HepG2 (cell line): ENCODE measurements around the gene SMIM34. TPM values are rescaled to one million over a fixed set of nuclear protein-coding genes. Genes with fewer than 3 reads are reported as not detected.
"Not testable (repeated sequence)": the region's sequence is repeated elsewhere in the genome, so short reads cannot be mapped to it uniquely, and the experiment has no call there.

Experiments
- ATAC-seq: fragments of 200-7000 bp; cut with Tn5 transposase; 3 replicates; pipeline ENCODE4 v1.9.1; 2020; ENCODE audit warnings: mild to moderate bottlenecking, moderate library complexity
- BruUV-seq: library from RNA; stranded (reverse); fragments of 400-500 nt; replicated peaks from 2 replicates; lab custom pipeline; 2021; lab: Mats Ljungman, UMichigan
- CTCF ChIA-PET: fragments of 300-600 bp; formaldehyde crosslinking; extraction: SDS; loops from one replicate; lab custom pipeline; 2021; ENCODE audit warnings: low total read pairs, inconsistent platforms, low intra/inter-chr PET ratio; lab: Yijun Ruan, JAX
- POLR2A ChIA-PET: fragments of 350-600 bp; sonication (Branson Sonifier 250); formaldehyde crosslinking; loops from one replicate; lab custom pipeline; 2020; ENCODE audit warnings: antibody characterized with exemption, inconsistent platforms; lab: Yijun Ruan, JAX
- DNase-seq: peaks from one replicate; pipeline ENCODE4 v3.0.0-alpha.2; 2015; ENCODE audit warnings: low spot score
- FAIRE-seq: peaks from 3 replicates; lab custom pipeline; 2011; peaks lifted over from hg19 to GRCh38; lab: Jason Lieb, UNC
- H2AFZ ChIP-seq: one replicate; pipeline ENCODE4 v1.6.1; 2011; ENCODE audit warnings: low read length, inconsistent platforms
- H3K27ac ChIP-seq: fragments of 300-600 bp; 3 replicates; pipeline ENCODE4 v1.8.0; 2011; ENCODE audit warnings: mixed run types, mild to moderate bottlenecking, mixed read lengths, low read length, inconsistent platforms; ENCODE audit not compliant: insufficient read depth; ENCODE audit errors: extremely low read length
- H3K27me3 ChIP-seq, 2 experiments: fragments of 200-600 bp in 1 of 2; 2 replicates in 1 of 2; 3 replicates in 1 of 2; pipeline versions ENCODE4 v1.6.0 to v1.8.0; 2011; ENCODE audit warnings: low read length in 2 of 2, mild to moderate bottlenecking in 2 of 2, moderate library complexity in 2 of 2, inconsistent platforms in 1 of 2; ENCODE audit not compliant: insufficient read depth in 2 of 2, control insufficient read depth in 1 of 2
- H3K36me3 ChIP-seq, 2 experiments: fragments of 200-600 bp in 1 of 2; replicated peaks in 1 of 2; 2 replicates in 1 of 2; 3 replicates in 1 of 2; pipeline versions ENCODE4 v1.5.1 to v1.8.0; 2011; ENCODE audit warnings: low read length in 2 of 2, inconsistent platforms in 1 of 2; ENCODE audit not compliant: insufficient read depth in 2 of 2, control insufficient read depth in 1 of 2
- H3K4me1 ChIP-seq: 2 replicates; pipeline ENCODE4 v1.5.1; 2012; ENCODE audit warnings: low read length, inconsistent platforms; ENCODE audit not compliant: insufficient read depth
- H3K4me2 ChIP-seq: 2 replicates; pipeline ENCODE4 v1.6.0; 2011; ENCODE audit warnings: low read depth, low read length, inconsistent platforms
- H3K4me3 ChIP-seq, 3 experiments: fragments of 200-600 bp in 1 of 3; sonication (generic), shearing (Covaris generic) in 1 of 3; replicated peaks in 1 of 3; 2 replicates each; pipeline ENCODE4 v1.5.1; 2011 to 2016; ENCODE audit warnings: low read length in 3 of 3, inconsistent platforms in 2 of 3, low read depth in 2 of 3, mild to moderate bottlenecking in 2 of 3, control low read depth in 1 of 3, mixed read lengths in 1 of 3; ENCODE audit not compliant: insufficient read depth in 1 of 3
- H3K79me2 ChIP-seq: one replicate; pipeline ENCODE4 v1.6.1; 2011; ENCODE audit warnings: low read length, inconsistent platforms; ENCODE audit not compliant: insufficient read depth
- H3K9ac ChIP-seq: 2 replicates; pipeline ENCODE4 v1.6.0; 2011; ENCODE audit warnings: mild to moderate bottlenecking, low read depth, low read length, inconsistent platforms; ENCODE audit not compliant: insufficient read depth
- H3K9me3 ChIP-seq: 2 replicates; pipeline ENCODE4 v1.5.1; 2012; ENCODE audit warnings: mild to moderate bottlenecking, low read length
- H4K20me1 ChIP-seq: 2 replicates; pipeline ENCODE4 v1.6.0; 2011; ENCODE audit warnings: inconsistent platforms, mild to moderate bottlenecking, low read length, moderate library complexity; ENCODE audit not compliant: insufficient read depth
- WGBS: methylation state at CpG from one replicate; pipeline ENCODE4 v1.1.6; 2017; ENCODE audit warnings: low lambda C conversion rate; 5-methylcytosine and 5-hydroxymethylcytosine counted together
- in situ Hi-C: cut with HindIII; loops from 2 replicates; pipeline ENCODE4 v1.10.0; 2017; ENCODE audit warnings: low pct_unique_long_range_greater_than_20kb; ENCODE audit not compliant: extremely low pct_ligation_motif_present
- intact Hi-C: fragments of 100-400 bp; cut with micrococcal nuclease; formaldehyde crosslinking; loops from one replicate; pipeline ENCODE4 v1.10.0; 2022; ENCODE audit not compliant: unreplicated experiment
- polyA plus RNA-seq, 8 experiments: library from polyadenylated mRNA; depleted of rRNA in 3 of 8; stranded (reverse) in 7 of 8; unstranded in 1 of 8; fragments of >200 nt; fragmentation: Illumina TruSeq in 4 of 8; extraction: Trizol in 4 of 8; gene quantifications; 2 replicates each; pipeline versions ENCODE4 v1.2.1 to v1.2.3, GENCODE V29; 2011 to 2016; ENCODE audit warnings: low read depth in 4 of 8, missing spikeins in 1 of 8, mixed read lengths in 1 of 8; ENCODE audit not compliant: insufficient read depth in 1 of 8
- total RNA-seq, 5 experiments: library from RNA; depleted of rRNA; stranded (reverse); fragments of >200 nt; fragmentation: Illumina TruSeq; extraction: Trizol; gene quantifications; 2 replicates each; pipeline ENCODE4 v1.2.3, GENCODE V29; 2016; ENCODE audit warnings: low read depth in 1 of 5

SMIM34 gene
- total and polyA plus RNA-seq, 2 of the 13 experiments (the other 11 are each of a cell fraction or from before 2014, with no cell fraction given) = not detected

GRCh38 chr21:34383138-34383537 lies 40.6 kb downstream of the SMIM34 start:
- BruUV-seq, H4K20me1 ChIP-seq, ATAC-seq, H3K27ac ChIP-seq, FAIRE-seq, H3K4me2 ChIP-seq, DNase-seq, H3K79me2 ChIP-seq, H3K9ac ChIP-seq, H3K4me3 ChIP-seq, H3K9me3 ChIP-seq, H3K4me1 ChIP-seq, POLR2A ChIA-PET, H2AFZ ChIP-seq, H3K27me3 ChIP-seq, intact Hi-C loops, in situ Hi-C loops, CTCF ChIA-PET, H3K36me3 ChIP-seq: not testable (repeated sequence)
- WGBS = no CpG with 5 or more reads among the region's 2 CpGs

- H3K9ac ChIP-seq, in situ Hi-C loops, H3K9me3 ChIP-seq, CTCF ChIA-PET, H3K4me2 ChIP-seq, H3K79me2 ChIP-seq, H3K27ac ChIP-seq, H3K36me3 ChIP-seq, H2AFZ ChIP-seq, H3K4me3 ChIP-seq, DNase-seq, intact Hi-C loops, FAIRE-seq, H3K27me3 ChIP-seq, POLR2A ChIA-PET, H4K20me1 ChIP-seq: not testable (repeated sequence)
- no CpG with 5 or more reads among the region's 33 CpGs for WGBS
- peaks cover 25% of the 10 kb centered on the region for H3K4me1 ChIP-seq
- BruUV-seq = TSS peak; percentile 79
- peak; percentile 78 for ATAC-seq
Measured at GRCh38 chr21:34375619-34375972, 48.2 kb downstream of the SMIM34 start.

GRCh38 chr21:34374940-34375618 lies 48.7 kb downstream of the SMIM34 start, which contains the start of gene SMIM11:
Gene SMIM11, plus strand, starts transcription at chr21:34375507. Its CDS starts 3,998 bp downstream, at chr21:34379505.
- H3K4me3 ChIP-seq, H3K9ac ChIP-seq, in situ Hi-C loops, H4K20me1 ChIP-seq, H3K27ac ChIP-seq, intact Hi-C loops, CTCF ChIA-PET, H3K4me2 ChIP-seq, H3K27me3 ChIP-seq, DNase-seq, H3K79me2 ChIP-seq, H3K9me3 ChIP-seq, H3K36me3 ChIP-seq, POLR2A ChIA-PET, H2AFZ ChIP-seq: not testable (repeated sequence)
- FAIRE-seq (peak; percentile 26), ATAC-seq (peak; percentile 93)
- WGBS = no CpG with 5 or more reads among the region's 49 CpGs
- peaks cover 25% of the 10 kb centered on the region for H3K4me1 ChIP-seq
- TSS peak; percentile 96 for BruUV-seq

GRCh38 chr21:34374462-34374861 lies 49.3 kb downstream of the SMIM34 start:
- H3K27me3 ChIP-seq, CTCF ChIA-PET, H3K4me3 ChIP-seq, POLR2A ChIA-PET, H2AFZ ChIP-seq, H3K79me2 ChIP-seq, H3K4me2 ChIP-seq, H3K9me3 ChIP-seq, H3K36me3 ChIP-seq, BruUV-seq, H3K9ac ChIP-seq, intact Hi-C loops, ATAC-seq, H3K27ac ChIP-seq, in situ Hi-C loops, H4K20me1 ChIP-seq, DNase-seq: not testable (repeated sequence)
- peak; percentile 4 for FAIRE-seq
- peaks cover 25% of the 10 kb centered on the region for H3K4me1 ChIP-seq
- no CpG with 5 or more reads among the region's 8 CpGs for WGBS
